Fibroblast of lung (primary cell): Measurements from ENCODE around the gene PDE11A.
"Not testable (repeated sequence)": the region's sequence is repeated elsewhere in the genome, so short reads cannot be mapped to it uniquely, and the experiment has no call there.

ENCODE experiments used
- CTCF ChIP-seq, 2 donors: IDR thresholded peaks in 1 of 2; conservative IDR thresholded peaks in 1 of 2; 1 replicate in 1 of 2; 2 replicates in 1 of 2; pipeline ENCODE4 v1.5.1; 2011 to 2012; ENCODE audit warnings: low read length in 2 of 2, control low read depth in 1 of 2, inconsistent platforms in 1 of 2, low read depth in 1 of 2, mild to moderate bottlenecking in 1 of 2
- EZH2 ChIP-seq: IDR thresholded peaks from 2 replicates; pipeline ENCODE4 v1.5.1; 2012; ENCODE audit warnings: low read length, control low read depth, mild to moderate bottlenecking; ENCODE audit errors: missing control alignments

GRCh38 chr2:177944530-177944929 lies 128.0 kb downstream of the PDE11A start:
- not testable (repeated sequence) for TF ChIP-seq CTCF (conservative IDR thresholded peaks at IDR 0.05 in 1 of 2, IDR thresholded peaks at IDR 0.05 in 1 of 2; ENCODE audit: low read depth in 1 of 2, low read length in 2 of 2); EZH2
